ENCODE results near the gene CLK3. TPM values are rescaled to one million over a fixed set of nuclear protein-coding genes. Genes with fewer than 3 reads are reported as not detected.

The CLK3 gene
- total and polyA plus RNA-seq, 2 of the 13 experiments (the other 11 are each of a cell fraction or from before 2014, with no cell fraction given): 41.5 to 82.0 TPM

DNA sequence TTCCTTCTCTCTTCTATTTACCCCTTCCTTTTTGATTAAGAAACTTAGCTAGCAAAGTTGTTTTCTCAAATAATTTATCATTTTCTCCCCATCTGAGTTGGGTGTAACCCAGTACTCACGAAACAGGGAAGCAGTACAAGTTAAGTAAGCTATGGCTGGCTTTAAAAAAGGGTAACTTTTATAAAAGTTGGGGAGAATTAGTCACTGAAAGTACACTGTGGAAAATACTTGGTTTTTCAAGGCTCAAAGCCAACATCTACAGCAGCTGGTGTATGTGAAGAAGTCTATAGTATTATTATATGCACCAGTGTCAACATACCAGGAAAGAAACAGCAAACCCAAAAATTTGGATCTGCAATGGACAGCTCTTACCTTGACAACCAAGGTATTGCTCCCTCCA is 25.5 kb downstream of the CLK3 start (continued):
- TF ChIP-seq, protein P1, sequence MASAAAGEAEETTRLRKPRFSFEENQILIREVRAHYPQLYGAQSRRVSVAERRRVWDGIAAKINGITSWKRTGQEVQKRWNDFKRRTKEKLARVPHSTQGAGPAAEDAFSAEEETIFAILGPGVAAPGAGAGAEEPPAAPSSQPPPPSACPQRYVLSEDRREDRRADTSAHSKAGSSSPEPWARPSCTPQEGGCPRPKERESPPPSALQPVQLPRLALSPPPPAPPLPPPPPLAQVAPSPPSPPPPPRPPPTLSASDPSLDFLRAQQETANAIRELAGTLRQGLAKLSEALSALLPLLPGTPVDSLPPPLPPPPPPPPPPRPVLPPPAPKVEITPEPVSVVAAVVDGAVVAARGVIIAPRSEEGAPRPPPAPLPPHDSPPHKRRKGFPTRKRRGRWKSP (CRISPR knock-in tag; IDR thresholded peaks at IDR 0.05): no peak
- TF ChIP-seq ZNF530 (CRISPR knock-in tag; IDR thresholded peaks at IDR 0.05; ENCODE audit: low read depth) (no peak), ZNF572 (CRISPR knock-in tag; IDR thresholded peaks at IDR 0.05) (no peak)

DNA sequence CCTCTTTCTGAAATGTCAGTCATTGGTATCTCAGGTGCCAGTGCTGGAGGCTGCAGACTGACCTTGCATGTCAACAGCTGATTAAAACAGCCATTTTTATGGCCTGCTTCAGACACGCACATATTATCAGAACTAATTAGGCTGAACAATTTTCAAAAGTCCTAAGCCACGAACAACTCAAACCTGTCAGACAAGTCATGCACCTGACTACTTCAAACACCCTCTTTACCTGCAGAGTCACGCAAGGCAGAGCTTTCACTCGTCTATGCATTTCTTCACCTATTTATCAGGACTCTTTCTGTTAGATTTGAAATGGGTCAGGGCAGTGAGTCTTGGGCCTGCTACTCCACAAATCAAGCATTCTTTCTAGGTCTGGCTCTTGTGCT is 26.7 kb downstream of the CLK3 start:
- Histone ChIP-seq H3K36me3 (replicated peaks in 1 of 2; ENCODE audit: control insufficient read depth in 1 of 2, insufficient read depth in 2 of 2, low read length in 2 of 2) (peaks cover 16 to 71% of the 10 kb centered on the region in 2 experiments; a peak in 4 of 5 replicates), H3K27me3 (ENCODE audit: control insufficient read depth in 1 of 2, insufficient read depth in 2 of 2, low read length in 2 of 2) (no peaks in the 10 kb centered on the region), H3K4me2 (ENCODE audit: low read depth, low read length) (no peak overlapping the region), H3K27ac (ENCODE audit: extremely low read length, insufficient read depth, low read length) (no peak overlapping the region), H4K20me1 (ENCODE audit: insufficient read depth, low read length) (no peaks in the 10 kb centered on the region), H3K9ac (ENCODE audit: insufficient read depth, low read depth, low read length) (no peak overlapping the region), H3K79me2 (ENCODE audit: insufficient read depth, low read length) (peaks cover 2% of the 10 kb centered on the region), H3K9me3 (ENCODE audit: low read length) (no peaks in the 10 kb centered on the region), H3K4me3 (replicated peaks in 1 of 3; ENCODE audit: insufficient read depth in 1 of 3, low read depth in 2 of 3, low read length in 3 of 3) (no peak overlapping the region), H3K4me1 (ENCODE audit: insufficient read depth, low read length) (no peaks in the 10 kb centered on the region), H2AFZ (ENCODE audit: low read length) (no peak overlapping the region)
- ATAC-seq (no peak), FAIRE-seq (no peak), DNase-seq (ENCODE audit: low spot score) (no peak)
- in situ Hi-C loops (cut with HindIII; ENCODE audit: extremely low pct_ligation_motif_present, low pct_unique_long_range_greater_than_20kb): no loop called here
- intact Hi-C loops (cut with micrococcal nuclease; ENCODE audit: unreplicated experiment): no loop called here
- no TSS peak for BruUV-seq (replicated peaks)
- CTCF ChIA-PET (ENCODE audit: low intra/inter-chr PET ratio, low total read pairs): no interaction called here
- TF ChIP-seq KLF13 (CRISPR knock-in tag; IDR thresholded peaks at IDR 0.05) (no peak), ZNF12 (CRISPR knock-in tag; IDR thresholded peaks at IDR 0.05) (no peak), DMAP1 (CRISPR knock-in tag; IDR thresholded peaks at IDR 0.05) (no peak), PPARG (CRISPR knock-in tag; conservative IDR thresholded peaks at IDR 0.05) (no peak), ZNF205 (CRISPR knock-in tag; IDR thresholded peaks at IDR 0.05) (no peak)
- TF ChIP-seq, protein P2, sequence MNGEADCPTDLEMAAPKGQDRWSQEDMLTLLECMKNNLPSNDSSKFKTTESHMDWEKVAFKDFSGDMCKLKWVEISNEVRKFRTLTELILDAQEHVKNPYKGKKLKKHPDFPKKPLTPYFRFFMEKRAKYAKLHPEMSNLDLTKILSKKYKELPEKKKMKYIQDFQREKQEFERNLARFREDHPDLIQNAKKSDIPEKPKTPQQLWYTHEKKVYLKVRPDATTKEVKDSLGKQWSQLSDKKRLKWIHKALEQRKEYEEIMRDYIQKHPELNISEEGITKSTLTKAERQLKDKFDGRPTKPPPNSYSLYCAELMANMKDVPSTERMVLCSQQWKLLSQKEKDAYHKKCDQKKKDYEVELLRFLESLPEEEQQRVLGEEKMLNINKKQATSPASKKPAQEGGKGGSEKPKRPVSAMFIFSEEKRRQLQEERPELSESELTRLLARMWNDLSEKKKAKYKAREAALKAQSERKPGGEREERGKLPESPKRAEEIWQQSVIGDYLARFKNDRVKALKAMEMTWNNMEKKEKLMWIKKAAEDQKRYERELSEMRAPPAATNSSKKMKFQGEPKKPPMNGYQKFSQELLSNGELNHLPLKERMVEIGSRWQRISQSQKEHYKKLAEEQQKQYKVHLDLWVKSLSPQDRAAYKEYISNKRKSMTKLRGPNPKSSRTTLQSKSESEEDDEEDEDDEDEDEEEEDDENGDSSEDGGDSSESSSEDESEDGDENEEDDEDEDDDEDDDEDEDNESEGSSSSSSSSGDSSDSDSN (CRISPR knock-in tag; IDR thresholded peaks at IDR 0.05): no peak
- POLR2A ChIA-PET: no interaction called here
- WGBS (ENCODE audit: low lambda C conversion rate): 98% methylated on average over 4 of the region's 4 CpGs
